H1 (cell line): ENCODE measurements around the gene ARHGAP18. TPM values are rescaled to one million over a fixed set of nuclear protein-coding genes. Genes with fewer than 3 reads are reported as not detected.

Source experiments
- KDM4A ChIP-seq: IDR thresholded peaks from one replicate; pipeline ENCODE4 v1.7.1; 2012; ENCODE audit warnings: low read depth, mild to moderate bottlenecking, moderate library complexity, low read length, inconsistent platforms; ENCODE audit not compliant: severe bottlenecking
- KDM5A ChIP-seq: fragments of 200-600 bp; IDR thresholded peaks from 2 replicates; pipeline ENCODE4 v1.7.1; 2012; ENCODE audit warnings: mild to moderate bottlenecking, low read length, inconsistent platforms, mixed read lengths
- NANOG ChIP-seq: IDR thresholded peaks from 2 replicates; pipeline ENCODE4 v1.6.1; 2011; ENCODE audit warnings: low read length, low read depth, mild to moderate bottlenecking, inconsistent platforms; ENCODE audit not compliant: insufficient read depth, poor library complexity, severe bottlenecking
- POU5F1 ChIP-seq: IDR thresholded peaks from 2 replicates; pipeline ENCODE4 v1.6.1; 2011; ENCODE audit warnings: low read depth, mild to moderate bottlenecking, low read length, moderate library complexity
- RAD21 ChIP-seq, 2 experiments: IDR thresholded peaks in 1 of 2; conservative IDR thresholded peaks in 1 of 2; 2 replicates each; pipeline ENCODE4 v1.6.1; 2011; ENCODE audit warnings: low read depth in 2 of 2, low read length in 2 of 2, improper control_type of control experiment in 1 of 2, inconsistent platforms in 1 of 2, mild to moderate bottlenecking in 1 of 2, moderate library complexity in 1 of 2
- SP1 ChIP-seq: IDR thresholded peaks from 2 replicates; pipeline ENCODE4 v1.6.1; 2011; ENCODE audit warnings: low read depth, low read length
- SRF ChIP-seq: IDR thresholded peaks from 2 replicates; pipeline ENCODE4 v1.6.1; 2011; ENCODE audit warnings: mild to moderate bottlenecking, low read depth, low read length, moderate library complexity
- TAF7 ChIP-seq: optimal IDR thresholded peaks from 2 replicates; pipeline ENCODE3; 2011; ENCODE audit warnings: low read depth, mild to moderate bottlenecking, inconsistent platforms, low read length, moderate library complexity, borderline replicate concordance
- TEAD4 ChIP-seq: IDR thresholded peaks from 2 replicates; pipeline ENCODE4 v1.6.1; 2012; ENCODE audit warnings: low read depth, low read length, inconsistent platforms, mixed read lengths
- YY1 ChIP-seq: IDR thresholded peaks from 2 replicates; pipeline ENCODE4 v1.6.1; 2011; ENCODE audit warnings: low read depth, mild to moderate bottlenecking, low read length
- polyA plus RNA-seq, 7 experiments: library from polyadenylated mRNA; depleted of rRNA in 3 of 7; stranded (reverse) in 5 of 7; unstranded in 2 of 7; fragments of >200 nt in 5 of 7; fragments of 200-250 nt in 2 of 7; gene quantifications; 1 replicate in 5 of 7; 2 replicates in 1 of 7; 4 replicates in 1 of 7; pipeline versions ENCODE4 v1.2.1 to v1.2.3, GENCODE V29; 2011 to 2013; ENCODE audit warnings: missing spikeins in 2 of 7, mixed read lengths in 2 of 7
- total RNA-seq: library from RNA; stranded (reverse); fragmentation: NEBNext Ultra II Directional; extraction: Animal tissue kit (Norgen Biotek cat#: 25700); gene quantifications from 2 replicates; pipeline ENCODE4 v1.2.1, GENCODE V29; 2021

Gene ARHGAP18
- total and polyA plus RNA-seq, 2 of the 8 experiments (the other 6 are each of a cell fraction or from before 2014, with no cell fraction given): 0.83 to 4.5 TPM

- TF ChIP-seq YY1 (no peak), POU5F1 (no peak), KDM5A (no peak), TAF7 (no peak), TEAD4 (no peak), SP1 (no peak), SRF (no peak), KDM4A (no peak), RAD21 (IDR thresholded peaks at IDR 0.05 in 1 of 2, conservative IDR thresholded peaks at IDR 0.05 in 1 of 2; ENCODE audit: low read depth in 2 of 2, low read length in 2 of 2) (no peak), NANOG (no peak)
These were observed 100.3 kb downstream of the ARHGAP18 start (continued) for GRCh38 chr6:129609635-129610034.
